C4-2B (cell line): ENCODE measurements around the gene MSI2.

Experiments used
- H3K27ac ChIP-seq: fragments of 450-650 bp; 2 replicates; pipeline ENCODE4 v1.5.1; 2017
- CTCF ChIP-seq: fragments of 450-650 bp; conservative IDR thresholded peaks from 2 replicates; pipeline ENCODE4 v1.5.1; 2017; ENCODE audit warnings: mild to moderate bottlenecking
- ZFX ChIP-seq: fragments of 450-650 bp; IDR thresholded peaks from 2 replicates; pipeline ENCODE4 v1.6.1; 2017

Gene MSI2

GRCh38 chr17:57444682-57445450 is 188.5 kb downstream of the MSI2 start:
- no peak for TF ChIP-seq CTCF
- no peak for TF ChIP-seq ZFX
- no peak overlapping the region for H3K27ac ChIP-seq

- H3K27ac ChIP-seq: no peak overlapping the region
- no peak for TF ChIP-seq CTCF
- no peak for TF ChIP-seq ZFX
Observed at GRCh38 chr17:57445772-57446472, 189.6 kb downstream of the MSI2 start.

- H3K27ac ChIP-seq: no peak overlapping the region
- no peak for TF ChIP-seq CTCF
- no peak for TF ChIP-seq ZFX
Observed at GRCh38 chr17:57447357-57447989, 191.2 kb downstream of the MSI2 start.

- TF ChIP-seq CTCF: no peak
- no peak for TF ChIP-seq ZFX
- H3K27ac ChIP-seq: no peak overlapping the region
Observed at GRCh38 chr17:57447990-57448758, 191.9 kb downstream of the MSI2 start.

GRCh38 chr17:57448759-57449283 is 192.5 kb downstream of the MSI2 start:
- H3K27ac ChIP-seq: no peak overlapping the region
- TF ChIP-seq CTCF (no peak), ZFX (no peak)

- H3K27ac ChIP-seq: no peak overlapping the region
- TF ChIP-seq CTCF: no peak
- no peak for TF ChIP-seq ZFX
Observed at GRCh38 chr17:57451191-57451590, 194.9 kb downstream of the MSI2 start.
